Measurements from ENCODE around the gene LOXHD1. TPM values are rescaled to one million over a fixed set of nuclear protein-coding genes. Genes with fewer than 3 reads are reported as not detected.

LOXHD1 gene
- total RNA-seq, 2 experiments from 2014 or later, result not detected

DNA sequence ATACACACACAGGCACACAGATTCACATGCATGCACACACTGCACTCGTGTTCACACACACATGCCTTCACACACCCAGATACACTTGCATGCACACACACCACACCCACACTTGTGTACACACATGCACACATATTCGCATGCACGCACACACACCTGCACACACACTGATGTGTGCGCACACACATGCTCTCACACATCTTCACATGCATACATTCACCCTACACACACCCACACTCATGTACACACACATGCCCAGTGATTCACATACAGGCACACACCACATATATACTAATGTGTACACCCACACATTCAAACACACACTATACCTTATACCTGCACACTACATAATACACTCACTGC, 181.6 kb downstream of the LOXHD1 start:
- Mint-ChIP-seq H3K27me3 (peaks cover 10% of the 10 kb centered on the region), H3K9me3 (no peaks in the 10 kb centered on the region), H3K27ac (no peak overlapping the region), H3K36me3 (ENCODE audit: low read depth) (no peaks in the 10 kb centered on the region), H3K4me3 (no peak overlapping the region), H3K4me1 (ENCODE audit: low read depth) (no peaks in the 10 kb centered on the region)
- POLR2A ChIA-PET, result no interaction called here
- intact Hi-C loops (cut with DNase I, micrococcal nuclease), result no loop called here
- DNase-seq (no peak), ATAC-seq (ENCODE audit: poor library complexity) (no peak)
- TF ChIP-seq CTCF (IDR thresholded peaks at IDR 0.05), result no peak
- Histone ChIP-seq H3K9me3 (ENCODE audit: control insufficient read depth in 1 of 2, insufficient read depth in 1 of 2, low read length in 2 of 2) (no peaks in the 10 kb centered on the region), H3K4me1 (ENCODE audit: insufficient read depth, low read length) (peaks cover 3% of the 10 kb centered on the region), H3K4me3 (ENCODE audit: low read length) (no peak overlapping the region), H3K36me3 (ENCODE audit: insufficient read depth, low read length) (no peaks in the 10 kb centered on the region), H3K27me3 (ENCODE audit: control insufficient read depth in 1 of 2, insufficient read depth in 2 of 2, low read length in 2 of 2) (no peaks in the 10 kb centered on the region), H3K27ac (ENCODE audit: low read depth in 1 of 2, low read length in 2 of 2) (no peak overlapping the region)
- CTCF ChIA-PET, result interaction anchor here (0.6 kb wide), 1 partner anchor 49 kb away, joined by 3 read pairs; no protein-coding TSS in a partner anchor

- Mint-ChIP-seq H3K4me3 (no peak overlapping the region), H3K4me1 (ENCODE audit: low read depth) (no peaks in the 10 kb centered on the region), H3K36me3 (ENCODE audit: low read depth) (no peaks in the 10 kb centered on the region), H3K27me3 (peaks cover 5% of the 10 kb centered on the region), H3K9me3 (no peaks in the 10 kb centered on the region), H3K27ac (no peak overlapping the region)
- intact Hi-C loops (cut with DNase I, micrococcal nuclease), result no loop called here
- no peak for ATAC-seq (ENCODE audit: poor library complexity)
- H3K4me1 ChIP-seq (ENCODE audit: insufficient read depth, low read length), result peaks cover 3% of the 10 kb centered on the region
- H3K27ac ChIP-seq (ENCODE audit: low read depth in 1 of 2, low read length in 2 of 2), result no peak overlapping the region
- ChIA-PET CTCF (no interaction called here), POLR2A (no interaction called here)
- no peaks in the 10 kb centered on the region for H3K27me3 ChIP-seq (ENCODE audit: control insufficient read depth in 1 of 2, insufficient read depth in 2 of 2, low read length in 2 of 2)
- H3K9me3 ChIP-seq (ENCODE audit: control insufficient read depth in 1 of 2, insufficient read depth in 1 of 2, low read length in 2 of 2), result no peaks in the 10 kb centered on the region
- H3K36me3 ChIP-seq (ENCODE audit: insufficient read depth, low read length), result no peaks in the 10 kb centered on the region
- no peak overlapping the region for H3K4me3 ChIP-seq (ENCODE audit: low read length)
- DNase-seq, result no peak
- no peak for TF ChIP-seq CTCF (IDR thresholded peaks at IDR 0.05)
Observed at GRCh38 chr18:46474487-46475389, 182.3 kb downstream of the LOXHD1 start.

- CTCF ChIA-PET, result no interaction called here
- H3K4me1 Mint-ChIP-seq (ENCODE audit: low read depth), result no peaks in the 10 kb centered on the region
Observed at GRCh38 chr18:46471809-46472498, 185.1 kb downstream of the LOXHD1 start.

More at GRCh38 chr18:46471809-46472498, 185.1 kb downstream of the LOXHD1 start:
- Histone ChIP-seq H3K4me1 (ENCODE audit: insufficient read depth, low read length) (peaks cover 3% of the 10 kb centered on the region), H3K9me3 (ENCODE audit: control insufficient read depth in 1 of 2, insufficient read depth in 1 of 2, low read length in 2 of 2) (no peaks in the 10 kb centered on the region), H3K27me3 (ENCODE audit: control insufficient read depth in 1 of 2, insufficient read depth in 2 of 2, low read length in 2 of 2) (no peaks in the 10 kb centered on the region), H3K27ac (ENCODE audit: low read depth in 1 of 2, low read length in 2 of 2) (no peak overlapping the region), H3K36me3 (ENCODE audit: insufficient read depth, low read length) (no peaks in the 10 kb centered on the region), H3K4me3 (ENCODE audit: low read length) (no peak overlapping the region)
- Mint-ChIP-seq H3K4me3 (no peak overlapping the region), H3K9me3 (no peaks in the 10 kb centered on the region), H3K27ac (no peak overlapping the region), H3K27me3 (no peaks in the 10 kb centered on the region), H3K36me3 (ENCODE audit: low read depth) (no peaks in the 10 kb centered on the region)
- ATAC-seq (ENCODE audit: poor library complexity) (no peak), DNase-seq (no peak)
- intact Hi-C loops (cut with DNase I, micrococcal nuclease), result no loop called here
- POLR2A ChIA-PET, result no interaction called here
- no peak for TF ChIP-seq CTCF (IDR thresholded peaks at IDR 0.05)
